ENCODE results near the gene XPO4. TPM values are rescaled to one million over a fixed set of nuclear protein-coding genes. Genes with fewer than 3 reads are reported as not detected.

XPO4 gene
- total and polyA plus RNA-seq, 2 donors (not counting 3 experiments of a cell fraction or from before 2014, with no cell fraction given), result 6.0 to 22.5 TPM

DNA sequence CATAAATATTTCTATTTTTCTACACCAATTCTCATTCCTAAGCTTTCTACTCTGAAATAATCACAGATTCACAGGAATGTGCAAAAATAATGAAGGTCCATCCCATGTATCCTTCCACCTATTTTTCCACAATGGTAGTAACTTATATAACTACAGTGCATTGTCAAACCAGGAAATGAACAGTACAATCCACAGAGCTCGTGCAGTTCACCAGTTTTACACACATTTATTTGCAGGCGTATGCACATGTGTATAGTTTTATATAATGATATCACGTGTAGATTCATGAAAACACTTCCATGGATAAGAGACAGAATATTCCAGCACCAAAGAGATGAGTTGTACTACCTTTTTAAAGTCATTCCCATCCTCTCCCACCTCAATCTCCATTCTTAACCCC, 141.7 kb downstream of the XPO4 start:
- H3K4me2 ChIP-seq (ENCODE audit: insufficient read depth, low read length), result no peak overlapping the region
- TF ChIP-seq POLR2AphosphoS5 (IDR thresholded peaks at IDR 0.05; ENCODE audit: insufficient read depth, low read depth, low read length) (no peak), JUN (IDR thresholded peaks at IDR 0.05; ENCODE audit: borderline replicate concordance, insufficient read depth, insufficient read length, low read depth) (no peak), CTCF (IDR thresholded peaks at IDR 0.05; ENCODE audit: extremely low read depth in 1 of 2, insufficient read depth in 1 of 2, low read depth in 1 of 2, low read length in 2 of 2) (no peak), MAX (IDR thresholded peaks at IDR 0.05; ENCODE audit: insufficient read depth, insufficient read length) (no peak), GATA2 (IDR thresholded peaks at IDR 0.05; ENCODE audit: insufficient read depth, insufficient read length, low read depth, low read length) (no peak), MYC (IDR thresholded peaks at IDR 0.05; ENCODE audit: low read depth, low read length) (no peak), FOS (IDR thresholded peaks at IDR 0.05; ENCODE audit: borderline replicate concordance, insufficient read depth, low read length) (no peak), EZH2 (IDR thresholded peaks at IDR 0.05; ENCODE audit: borderline replicate concordance, low read depth, low read length, severe bottlenecking) (no peak), POLR2A (IDR thresholded peaks at IDR 0.05; ENCODE audit: low read depth, low read length) (no peak)
- H3K9me1 ChIP-seq (replicated peaks; ENCODE audit: control insufficient read depth, extremely low read depth, insufficient read depth, low read length), result no peaks in the 10 kb centered on the region
- FAIRE-seq, result no peak
- no peak overlapping the region for H2AFZ ChIP-seq (ENCODE audit: low read depth, low read length)
- no peak overlapping the region for H3K9ac ChIP-seq (replicated peaks; ENCODE audit: extremely low read depth, insufficient read depth, low read length)
- H3K27me3 ChIP-seq (ENCODE audit: control insufficient read depth in 2 of 2, insufficient read depth in 2 of 2, low read length in 2 of 2), result no peaks in the 10 kb centered on the region
- no TSS peak for BruUV-seq (replicated peaks)
- intact Hi-C loops (cut with micrococcal nuclease), result no loop called here
- dilution Hi-C loops (cut with MboI; ENCODE audit: extremely low pct_ligation_motif_present, low sequenced_read_pairs), result no loop called here
- no peak overlapping the region for H3K4me3 ChIP-seq (replicated peaks in 1 of 3; ENCODE audit: insufficient read depth in 1 of 3, low read depth in 1 of 3, low read length in 3 of 3)
- H3K79me2 ChIP-seq (ENCODE audit: control insufficient read depth, insufficient read depth, low read length), result no peaks in the 10 kb centered on the region
- H3K9me3 ChIP-seq (replicated peaks; ENCODE audit: control insufficient read depth, insufficient read depth, low read length), result no peaks in the 10 kb centered on the region
- H3K4me1 ChIP-seq (ENCODE audit: control insufficient read depth, extremely low read depth, insufficient read depth, low read length), result no peaks in the 10 kb centered on the region
- H4K20me1 ChIP-seq (replicated peaks; ENCODE audit: control insufficient read depth, extremely low read depth, insufficient read depth, low read length), result no peaks in the 10 kb centered on the region
- no peak overlapping the region for H3K27ac ChIP-seq (ENCODE audit: insufficient read depth, low read depth, low read length)
- H3K36me3 ChIP-seq (ENCODE audit: control insufficient read depth in 2 of 2, extremely low read depth in 1 of 2, insufficient read depth in 2 of 2, low read length in 2 of 2), result no peaks in the 10 kb centered on the region
- DNase-seq (ENCODE audit: low read depth, low spot score), result no peak
- CTCF ChIA-PET, result no interaction called here
- POLR2A ChIA-PET, result no interaction called here

Data from endothelial cell of umbilical vein (primary cell).